K562 (cell line): ENCODE measurements around the gene RTF2. TPM values are rescaled to one million over a fixed set of nuclear protein-coding genes. Genes with fewer than 3 reads are reported as not detected.

Experiments used
- ATF3 ChIP-seq, 2 experiments: fragments of 450-650 bp in 1 of 2; sonication (generic) in 1 of 2; formaldehyde crosslinking in 1 of 2; IDR thresholded peaks in 1 of 2; conservative IDR thresholded peaks in 1 of 2; 2 replicates each; pipeline versions ENCODE4 v1.6.1 to v1.8.1; 2016 to 2023; ENCODE audit warnings: mild to moderate bottlenecking in 2 of 2, moderate library complexity in 2 of 2, inconsistent platforms in 1 of 2, missing genetic modification reagents in 1 of 2
- C11orf30 ChIP-seq: fragments of 450-650 bp; IDR thresholded peaks from 2 replicates; pipeline ENCODE4 v1.6.1; 2016; ENCODE audit warnings: low read depth, mild to moderate bottlenecking
- CBFB ChIP-seq: sonication (generic); formaldehyde crosslinking; IDR thresholded peaks from 2 replicates; pipeline ENCODE4 v1.4.0; 2020; ENCODE audit warnings: mild to moderate bottlenecking, missing genetic modification reagents
- CHD2 ChIP-seq: IDR thresholded peaks from 2 replicates; pipeline ENCODE4 v1.6.1; 2011; ENCODE audit warnings: low read depth, low read length
- ETV5 ChIP-seq: sonication (generic); formaldehyde crosslinking; IDR thresholded peaks from 2 replicates; pipeline ENCODE4 v1.4.0; 2020; ENCODE audit warnings: low read depth, mild to moderate bottlenecking, missing genetic modification reagents
- FOSL1 ChIP-seq: fragments of 200-800 bp; sonication (Bioruptor generic); conservative IDR thresholded peaks from 2 replicates; pipeline ENCODE4 v1.6.1; 2016; ENCODE audit warnings: missing genetic modification characterization, missing compliant biosample characterization
- FUS ChIP-seq: fragments of 200-400 bp; formaldehyde crosslinking; optimal IDR thresholded peaks from 2 replicates; pipeline ENCODE3; 2017; ENCODE audit warnings: low read depth, low read length
- JUND ChIP-seq, 2 experiments: IDR thresholded peaks; 2 replicates in 1 of 2; 3 replicates in 1 of 2; pipeline ENCODE4 v1.6.1; 2011; ENCODE audit warnings: borderline replicate concordance in 2 of 2, low read depth in 2 of 2, low read length in 2 of 2, improper control_type of control experiment in 1 of 2, missing biosample characterization in 1 of 2, missing genetic modification characterization in 1 of 2, missing genetic modification reagents in 1 of 2
- MAFG ChIP-seq: fragments of 450-650 bp; conservative IDR thresholded peaks from 2 replicates; pipeline ENCODE4 v1.6.1; 2016; ENCODE audit warnings: missing genetic modification characterization, missing compliant biosample characterization
- MEF2D ChIP-seq: conservative IDR thresholded peaks from 2 replicates; pipeline ENCODE4 v1.6.1; 2016; ENCODE audit warnings: low read depth, missing genetic modification characterization, missing compliant biosample characterization
- OTX1 ChIP-seq: fragments of 450-650 bp; formaldehyde crosslinking; IDR thresholded peaks from 2 replicates; pipeline ENCODE4 v1.4.0; 2022; ENCODE audit warnings: mild to moderate bottlenecking
- SP1 ChIP-seq: sonication (generic); formaldehyde crosslinking; IDR thresholded peaks from 2 replicates; pipeline ENCODE4 v1.8.1; 2022; ENCODE audit warnings: mild to moderate bottlenecking, missing genetic modification reagents
- TCF7L2 ChIP-seq: fragments of 150-350 bp; IDR thresholded peaks from 2 replicates; pipeline ENCODE4 v1.6.1; 2016; ENCODE audit warnings: low read depth, mild to moderate bottlenecking, low read length, moderate library complexity
- ZFP91 ChIP-seq: sonication (generic); formaldehyde crosslinking; IDR thresholded peaks from 2 replicates; pipeline ENCODE4 v1.8.0; 2022; ENCODE audit warnings: mild to moderate bottlenecking, missing genetic modification reagents
- ZFPM2 ChIP-seq: fragments of 250-450 bp; sonication (Bioruptor Pico); IDR thresholded peaks from 2 replicates; pipeline ENCODE4 v1.5.1; 2022; ENCODE audit warnings: mild to moderate bottlenecking
- ZNF316 ChIP-seq: fragments of 450-650 bp; IDR thresholded peaks from 2 replicates; pipeline ENCODE4 v1.6.1; 2016
- polyA plus RNA-seq, 8 experiments: library from polyadenylated mRNA; depleted of rRNA in 4 of 8; stranded (reverse) in 5 of 8; unstranded in 3 of 8; fragments of >200 nt; fragmentation: Nextera tagmentation in 2 of 8; fragmentation: Illumina TruSeq in 1 of 8; extraction: Ambion mirVana in 2 of 8; extraction: Trizol in 1 of 8; gene quantifications; 2 replicates each; pipeline versions ENCODE4 v1.2.1 to v1.2.3, GENCODE V29; 2011 to 2014; ENCODE audit warnings: inconsistent platforms in 1 of 8, missing spikeins in 1 of 8
- total RNA-seq, 7 experiments: library from RNA; depleted of rRNA in 6 of 7; stranded (reverse); fragments of >200 nt in 6 of 7; fragmentation: Illumina TruSeq in 2 of 7; extraction: Trizol in 2 of 7; gene quantifications; 2 replicates each; pipeline versions ENCODE4 v1.2.1 to v1.2.3, GENCODE V29; 2011 to 2021; ENCODE audit warnings: low replicate concordance in 1 of 7
- TF ChIP-seq, protein P1 (sequence below): fragments of 450-650 bp; IDR thresholded peaks from 2 replicates; pipeline ENCODE4 v1.6.1; 2016; ENCODE audit warnings: antibody characterized with exemption
- TF ChIP-seq, protein P2 (sequence below): fragments of 450-650 bp; formaldehyde crosslinking; IDR thresholded peaks from 2 replicates; pipeline ENCODE4 v1.4.0; 2020; ENCODE audit warnings: mild to moderate bottlenecking, mixed read lengths

RTF2 gene
- total and polyA plus RNA-seq, 9 of the 15 experiments (the other 6 are each of a cell fraction or from before 2014, with no cell fraction given): 67.0 to 177 (median 84.9) TPM

DNA sequence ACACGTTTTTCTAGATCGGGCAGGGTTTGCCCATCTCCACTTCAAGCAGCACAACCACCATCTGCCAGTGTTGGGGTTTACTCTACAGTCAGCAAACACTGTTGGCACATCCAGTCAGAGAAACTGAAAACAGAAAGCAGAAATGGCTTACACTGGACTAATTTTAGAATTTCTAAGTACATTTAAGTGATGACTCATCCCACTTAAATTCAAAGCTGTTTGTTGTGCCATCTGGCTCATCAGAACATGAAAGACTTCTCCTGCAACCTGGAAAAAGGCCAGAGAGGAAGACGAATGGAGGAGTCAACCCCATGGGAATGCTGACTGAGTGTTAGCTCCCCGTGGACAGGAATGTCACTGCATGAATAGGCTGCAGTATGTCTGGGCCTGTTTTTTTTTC, 86.4 kb downstream of the RTF2 start (continued):
- TF ChIP-seq JUND (IDR thresholded peaks at IDR 0.05; ENCODE audit: borderline replicate concordance, low read depth, low read length): peak; percentile 45; the same call in 1 of the 2 replicates
- peak; percentile 83 for TF ChIP-seq JUND (tag; IDR thresholded peaks at IDR 0.05; ENCODE audit: borderline replicate concordance, low read depth, low read length)
- TF ChIP-seq TCF7L2: no peak
- peak; percentile 77 for TF ChIP-seq MAFG (tag)
- TF ChIP-seq OTX1: no peak
- peak; percentile 61 for TF ChIP-seq FOSL1 (tag)
- no peak for TF ChIP-seq CBFB (CRISPR knock-in tag)
- TF ChIP-seq ATF3 (IDR thresholded peaks at IDR 0.05): peak; percentile 87
- no peak for TF ChIP-seq ATF3 (CRISPR knock-in tag; conservative IDR thresholded peaks at IDR 0.05)
- peak; percentile 45; the same call in 1 of the 2 replicates for TF ChIP-seq ZNF316
- TF ChIP-seq ZFPM2 (CRISPR knock-in tag): no peak
- no peak for TF ChIP-seq SP1 (CRISPR knock-in tag)
- TF ChIP-seq MEF2D (tag): peak; percentile 74
- no peak for TF ChIP-seq CHD2
- TF ChIP-seq, protein P1, sequence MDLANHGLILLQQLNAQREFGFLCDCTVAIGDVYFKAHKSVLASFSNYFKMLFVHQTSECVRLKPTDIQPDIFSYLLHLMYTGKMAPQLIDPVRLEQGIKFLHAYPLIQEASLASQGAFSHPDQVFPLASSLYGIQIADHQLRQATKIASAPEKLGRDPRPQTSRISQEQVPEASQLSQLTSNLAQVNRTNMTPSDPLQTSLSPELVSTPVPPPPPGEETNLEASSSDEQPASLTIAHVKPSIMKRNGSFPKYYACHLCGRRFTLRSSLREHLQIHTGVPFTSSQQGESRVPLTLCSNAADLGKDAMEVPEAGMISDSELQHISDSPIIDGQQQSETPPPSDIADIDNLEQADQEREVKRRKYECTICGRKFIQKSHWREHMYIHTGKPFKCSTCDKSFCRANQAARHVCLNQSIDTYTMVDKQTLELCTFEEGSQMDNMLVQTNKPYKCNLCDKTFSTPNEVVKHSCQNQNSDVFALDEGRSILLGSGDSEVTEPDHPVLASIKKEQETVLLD: no peak
- no peak for TF ChIP-seq ZFP91 (CRISPR knock-in tag)
- TF ChIP-seq, protein P2, sequence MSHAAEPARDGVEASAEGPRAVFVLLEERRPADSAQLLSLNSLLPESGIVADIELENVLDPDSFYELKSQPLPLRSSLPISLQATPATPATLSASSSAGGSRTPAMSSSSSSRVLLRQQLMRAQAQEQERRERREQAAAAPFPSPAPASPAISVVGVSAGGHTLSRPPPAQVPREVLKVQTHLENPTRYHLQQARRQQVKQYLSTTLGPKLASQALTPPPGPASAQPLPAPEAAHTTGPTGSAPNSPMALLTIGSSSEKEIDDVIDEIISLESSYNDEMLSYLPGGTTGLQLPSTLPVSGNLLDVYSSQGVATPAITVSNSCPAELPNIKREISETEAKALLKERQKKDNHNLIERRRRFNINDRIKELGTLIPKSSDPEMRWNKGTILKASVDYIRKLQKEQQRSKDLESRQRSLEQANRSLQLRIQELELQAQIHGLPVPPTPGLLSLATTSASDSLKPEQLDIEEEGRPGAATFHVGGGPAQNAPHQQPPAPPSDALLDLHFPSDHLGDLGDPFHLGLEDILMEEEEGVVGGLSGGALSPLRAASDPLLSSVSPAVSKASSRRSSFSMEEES: no peak
- no peak for TF ChIP-seq ETV5 (CRISPR knock-in tag)
- peak; percentile 55 for TF ChIP-seq C11orf30
- no peak for TF ChIP-seq FUS
